Sigmoid colon (tissue), 7 donors: Measurements from ENCODE around the gene AUNIP. TPM values are rescaled to one million over a fixed set of nuclear protein-coding genes. Genes with fewer than 3 reads are reported as not detected.
"Not testable (repeated sequence)": the region's sequence is repeated elsewhere in the genome, so short reads cannot be mapped to it uniquely, and the experiment has no call there.

Source experiments
- DNase-seq: peaks from one replicate; pipeline ENCODE4 v3.0.0-alpha.2; 2019
- H3K27ac ChIP-seq, 4 donors: fragments of 200-600 bp; sonication (generic); one replicate each; pipeline ENCODE4 v1.5.1; 2016 to 2019; ENCODE audit warnings: mild to moderate bottlenecking in 1 of 4
- H3K27me3 ChIP-seq, 3 donors: fragments of 200-600 bp; sonication (generic); one replicate each; pipeline ENCODE4 v1.5.1; 2019; ENCODE audit warnings: mild to moderate bottlenecking in 1 of 3
- H3K36me3 ChIP-seq, 4 donors: fragments of 200-600 bp; sonication (generic); one replicate each; pipeline ENCODE4 v1.5.1; 2016 to 2019
- H3K4me1 ChIP-seq, 4 donors: fragments of 200-600 bp; sonication (generic); one replicate each; pipeline ENCODE4 v1.5.1; 2017 to 2019
- H3K4me3 ChIP-seq, 4 donors: fragments of 200-600 bp; sonication (generic); one replicate each; pipeline ENCODE4 v1.5.1; 2017 to 2019; ENCODE audit warnings: mild to moderate bottlenecking in 2 of 4, moderate library complexity in 1 of 4
- H3K9me3 ChIP-seq, 4 donors: fragments of 200-600 bp in 3 of 4; sonication (generic) in 3 of 4; one replicate each; pipeline versions ENCODE4 v1.5.1 to v1.6.1; 2013 to 2019
- EP300 ChIP-seq, 4 donors: sonication (generic); formaldehyde crosslinking; IDR thresholded peaks; one replicate each; pipeline ENCODE4 v1.6.1; 2017; ENCODE audit warnings: antibody characterized with exemption in 4 of 4
- POLR2A ChIP-seq, 2 donors: fragments of 450-650 bp; IDR thresholded peaks; one replicate each; pipeline ENCODE4 v1.6.1; 2016; ENCODE audit warnings: antibody characterized with exemption in 2 of 2, mild to moderate bottlenecking in 2 of 2, moderate library complexity in 2 of 2
- POLR2AphosphoS5 ChIP-seq, 4 donors: sonication (generic); formaldehyde crosslinking; IDR thresholded peaks; one replicate each; pipeline ENCODE4 v1.6.1; 2017; ENCODE audit warnings: antibody characterized with exemption in 4 of 4
- WGBS, 2 donors: extraction: QIAGEN DNeasy Blood & Tissue Kit; methylation state at CpG; one replicate each; pipeline ENCODE4 v1.1.7; 2013; 5-methylcytosine and 5-hydroxymethylcytosine counted together
- intact Hi-C: fragments of 100-400 bp; cut with DNase I; formaldehyde crosslinking; loops from one replicate; pipeline ENCODE4 v1.15.1; 2023
- polyA plus RNA-seq, 3 donors: library from polyadenylated mRNA; stranded (reverse); fragments of 200-250 nt; gene quantifications; one replicate each; pipeline ENCODE4 v1.2.3, GENCODE V29; 2013
- total RNA-seq, 4 donors: library from RNA; depleted of rRNA; stranded (reverse); fragments of >200 nt; gene quantifications; one replicate each; pipeline ENCODE4 v1.1.0, GENCODE V29; 2016
- TF ChIP-seq, protein P1 (sequence below), 4 experiments: fragments of 450-650 bp in 3 of 4; fragments of 200-600 bp in 1 of 4; IDR thresholded peaks; one replicate each; pipeline ENCODE4 v1.5.1; 2016 to 2019; ENCODE audit warnings: antibody characterized with exemption in 4 of 4, mild to moderate bottlenecking in 3 of 4, moderate library complexity in 2 of 4
- donor health status: healthy with polysubstance abuse.
- donor health status: Bipolar disorder and iron deficiency.
- donor health status: healthy.

AUNIP gene
- total and polyA plus RNA-seq, 7 donors: 0.46 to 1.9 TPM; not detected in 5

DNA sequence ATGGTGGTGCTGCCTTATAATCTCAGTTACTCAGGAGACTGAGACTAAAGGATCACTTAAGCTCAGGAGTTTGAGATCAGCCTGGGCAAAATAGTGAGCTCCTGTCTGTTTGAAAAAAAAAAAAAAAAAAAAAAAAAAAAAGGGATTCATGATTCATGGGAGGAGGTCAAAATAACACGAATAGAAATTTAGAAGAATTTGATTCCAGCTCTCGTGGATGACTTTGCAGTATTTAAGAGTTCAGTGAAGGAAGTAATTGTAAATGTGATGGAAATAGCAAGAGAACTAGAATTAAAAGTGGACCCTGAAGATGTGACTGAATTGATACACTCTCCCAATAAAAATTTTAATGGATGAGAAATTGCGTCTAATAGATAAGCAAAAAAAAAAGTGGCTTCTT is 15.8 kb downstream of the AUNIP start:
- intact Hi-C loops: no loop called here
- H3K4me1 ChIP-seq: no peaks in the 10 kb centered on the region
- 88 to 93% methylated on average over 3 of the region's 3 CpGs for WGBS, 2 donors
- no peak overlapping the region for H3K4me3 ChIP-seq
- H3K9me3 ChIP-seq: no peaks in the 10 kb centered on the region
- H3K36me3 ChIP-seq: no peaks in the 10 kb centered on the region
- no peaks in the 10 kb centered on the region for H3K27me3 ChIP-seq
- no peak overlapping the region for H3K27ac ChIP-seq
- TF ChIP-seq, protein P1, sequence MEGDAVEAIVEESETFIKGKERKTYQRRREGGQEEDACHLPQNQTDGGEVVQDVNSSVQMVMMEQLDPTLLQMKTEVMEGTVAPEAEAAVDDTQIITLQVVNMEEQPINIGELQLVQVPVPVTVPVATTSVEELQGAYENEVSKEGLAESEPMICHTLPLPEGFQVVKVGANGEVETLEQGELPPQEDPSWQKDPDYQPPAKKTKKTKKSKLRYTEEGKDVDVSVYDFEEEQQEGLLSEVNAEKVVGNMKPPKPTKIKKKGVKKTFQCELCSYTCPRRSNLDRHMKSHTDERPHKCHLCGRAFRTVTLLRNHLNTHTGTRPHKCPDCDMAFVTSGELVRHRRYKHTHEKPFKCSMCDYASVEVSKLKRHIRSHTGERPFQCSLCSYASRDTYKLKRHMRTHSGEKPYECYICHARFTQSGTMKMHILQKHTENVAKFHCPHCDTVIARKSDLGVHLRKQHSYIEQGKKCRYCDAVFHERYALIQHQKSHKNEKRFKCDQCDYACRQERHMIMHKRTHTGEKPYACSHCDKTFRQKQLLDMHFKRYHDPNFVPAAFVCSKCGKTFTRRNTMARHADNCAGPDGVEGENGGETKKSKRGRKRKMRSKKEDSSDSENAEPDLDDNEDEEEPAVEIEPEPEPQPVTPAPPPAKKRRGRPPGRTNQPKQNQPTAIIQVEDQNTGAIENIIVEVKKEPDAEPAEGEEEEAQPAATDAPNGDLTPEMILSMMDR (IDR thresholded peaks at IDR 0.05): no peak
- TF ChIP-seq EP300 (IDR thresholded peaks at IDR 0.05) (no peak), POLR2AphosphoS5 (IDR thresholded peaks at IDR 0.05) (no peak), POLR2A (IDR thresholded peaks at IDR 0.05) (no peak)
- no peak for DNase-seq

DNA sequence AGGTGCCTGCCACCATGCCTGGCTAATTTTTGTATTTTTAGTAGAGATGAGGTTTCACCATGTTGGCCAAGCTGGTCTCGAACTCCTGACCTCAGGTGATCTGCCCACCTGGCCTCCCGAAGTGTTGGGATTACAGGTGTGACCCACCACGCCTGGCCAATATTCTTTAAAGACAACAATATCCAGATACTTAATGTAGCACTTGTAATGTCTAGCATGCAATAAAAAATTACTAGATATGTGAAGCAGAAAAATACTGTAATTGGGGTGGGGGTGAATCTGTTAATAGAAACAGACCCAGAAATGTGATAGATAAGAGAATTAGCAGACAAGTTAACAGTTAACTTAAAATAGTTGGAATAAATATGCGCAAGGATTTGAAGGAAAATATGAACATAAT is 19.4 kb downstream of the AUNIP start:
- H3K27me3 ChIP-seq, intact Hi-C loops, H3K27ac ChIP-seq, H3K4me3 ChIP-seq, H3K4me1 ChIP-seq, DNase-seq, H3K9me3 ChIP-seq: not testable (repeated sequence)
- peaks cover 0 to 13% (median 0%) of the 10 kb centered on the region in 4 donors for H3K36me3 ChIP-seq
- WGBS, 2 donors: 92 to 94% methylated on average over 4 of the region's 4 CpGs

DNA sequence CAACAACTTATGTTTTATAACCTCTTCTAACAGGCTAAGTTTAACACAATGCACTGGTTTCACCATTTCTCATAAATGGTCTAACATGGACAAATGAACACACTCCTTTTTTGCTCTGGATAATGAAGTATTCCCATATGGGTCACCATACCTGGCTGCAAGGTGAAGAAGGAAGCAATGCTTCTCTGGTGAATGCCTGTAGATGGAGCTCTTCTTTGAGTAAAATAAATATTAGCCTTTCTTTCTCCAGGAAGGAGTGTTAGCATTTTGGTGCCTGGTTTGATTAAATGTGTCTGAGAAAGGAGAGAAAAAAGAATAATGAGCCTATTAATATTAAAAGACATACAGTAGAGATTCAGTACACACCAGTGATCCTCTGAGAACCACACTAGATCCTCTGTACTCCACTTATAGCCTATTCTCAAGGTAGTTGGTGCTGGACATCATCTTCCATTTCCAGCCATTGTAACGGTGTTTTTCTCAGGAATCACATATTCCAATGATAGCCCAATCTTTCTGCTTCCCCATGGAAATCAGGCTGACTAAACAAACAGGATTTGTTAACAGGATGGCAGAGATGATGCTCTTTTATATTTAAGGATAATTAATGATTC is 21.9 kb downstream of the AUNIP start:
- 55 to 79% methylated on average over 1 of the region's 1 CpG for WGBS, 2 donors
- intact Hi-C loops: no loop called here

DNA sequence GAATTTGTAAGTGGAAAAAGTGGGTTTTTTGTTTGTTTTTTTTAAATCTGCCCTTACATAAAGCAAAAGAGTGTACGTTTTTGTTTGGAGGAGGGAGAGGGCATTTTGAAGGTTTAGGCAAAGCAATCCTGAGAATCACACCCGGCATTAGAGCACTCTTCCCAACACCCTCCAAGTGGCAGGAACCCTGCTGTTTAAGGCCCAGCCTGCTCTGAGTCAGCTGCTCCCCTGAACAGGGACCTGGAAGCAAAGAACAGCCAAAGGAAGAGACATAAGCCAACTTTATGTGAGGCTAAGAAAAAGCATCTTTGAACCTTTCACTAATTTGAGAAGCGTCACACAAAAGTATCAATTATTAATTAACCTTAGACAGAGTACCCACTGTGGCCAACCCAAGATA is 22.6 kb downstream of the AUNIP start:
- WGBS, 2 donors: 82 to 85% methylated on average over 3 of the region's 3 CpGs
- Histone ChIP-seq H3K4me1 (no peaks in the 10 kb centered on the region), H3K4me3 (no peak overlapping the region), H3K27me3 (no peaks in the 10 kb centered on the region), H3K27ac (no peak overlapping the region), H3K36me3 (peaks cover 13 to 41% (median 17%) of the 10 kb centered on the region in 4 donors), H3K9me3 (no peaks in the 10 kb centered on the region)
- no peak for DNase-seq
- TF ChIP-seq POLR2A (IDR thresholded peaks at IDR 0.05) (no peak), POLR2AphosphoS5 (IDR thresholded peaks at IDR 0.05) (no peak), EP300 (IDR thresholded peaks at IDR 0.05) (no peak)
- TF ChIP-seq, protein P1 (IDR thresholded peaks at IDR 0.05): no peak
- intact Hi-C loops: no loop called here

More for the DNA sequence above, 21.9 kb downstream of the AUNIP start:
- TF ChIP-seq, protein P1 (IDR thresholded peaks at IDR 0.05): no peak
- no peak for TF ChIP-seq EP300 (IDR thresholded peaks at IDR 0.05)
- no peak for TF ChIP-seq POLR2A (IDR thresholded peaks at IDR 0.05)
- no peak for TF ChIP-seq POLR2AphosphoS5 (IDR thresholded peaks at IDR 0.05)
- DNase-seq: no peak
- H3K36me3 ChIP-seq: peaks cover 7 to 35% (median 10%) of the 10 kb centered on the region in 4 donors
- H3K27ac ChIP-seq: no peak overlapping the region
- H3K9me3 ChIP-seq: no peaks in the 10 kb centered on the region
- H3K27me3 ChIP-seq: no peaks in the 10 kb centered on the region
- H3K4me1 ChIP-seq: no peaks in the 10 kb centered on the region
- no peak overlapping the region for H3K4me3 ChIP-seq

DNA sequence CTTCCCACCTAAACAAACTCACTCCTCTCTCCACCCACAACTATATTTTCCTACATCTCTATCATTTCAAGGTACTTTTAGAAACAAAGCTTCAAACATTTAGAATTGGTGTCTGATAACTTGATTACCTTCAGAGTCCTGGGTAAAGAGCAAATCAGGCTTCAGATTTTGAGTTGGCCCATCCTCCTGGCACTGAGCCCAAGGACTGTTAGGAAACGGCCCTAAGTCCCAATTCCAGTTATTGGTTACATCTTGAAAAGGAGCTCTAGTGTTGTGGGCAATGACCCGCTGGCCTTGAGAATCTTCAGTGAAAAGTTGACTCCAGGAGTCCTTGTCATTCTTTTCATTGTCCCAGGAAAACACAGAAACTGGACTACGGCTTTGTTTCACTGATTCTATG is 24.4 kb downstream of the AUNIP start:
- intact Hi-C loops: no loop called here
- no peak for DNase-seq
- Histone ChIP-seq H3K9me3 (no peaks in the 10 kb centered on the region), H3K36me3 (peaks cover 29 to 59% (median 35%) of the 10 kb centered on the region in 4 donors), H3K27ac (no peak overlapping the region), H3K4me1 (no peaks in the 10 kb centered on the region), H3K27me3 (no peaks in the 10 kb centered on the region), H3K4me3 (no peak overlapping the region)
- TF ChIP-seq EP300 (IDR thresholded peaks at IDR 0.05) (no peak), POLR2A (IDR thresholded peaks at IDR 0.05) (no peak), POLR2AphosphoS5 (IDR thresholded peaks at IDR 0.05) (no peak)
- TF ChIP-seq, protein P1 (IDR thresholded peaks at IDR 0.05): no peak
- 62 to 78% methylated on average over 3 of the region's 3 CpGs for WGBS, 2 donors
